HG03064 (cell line): ENCODE results near the gene BEGAIN.

Experiments used
- ATAC-seq: cut with Tn5 transposase; IDR thresholded peaks from one replicate; pipeline ENCODE4 v1.9.1; 2021; ENCODE audit warnings: low read depth; ENCODE audit not compliant: unreplicated experiment

Gene BEGAIN

GRCh38 chr14:100553471-100553870 is 33.7 kb downstream of the BEGAIN start:
- ATAC-seq = no peak

GRCh38 chr14:100552524-100553125 is 34.6 kb downstream of the BEGAIN start:
- ATAC-seq = no peak

GRCh38 chr14:100551056-100551455 is 36.2 kb downstream of the BEGAIN start:
- no peak for ATAC-seq

GRCh38 chr14:100549834-100550625 is 37.2 kb downstream of the BEGAIN start:
- ATAC-seq = no peak

GRCh38 chr14:100548939-100549338 is 38.3 kb downstream of the BEGAIN start:
- no peak for ATAC-seq

GRCh38 chr14:100548295-100548655 is 38.9 kb downstream of the BEGAIN start:
- no peak for ATAC-seq

- ATAC-seq = no peak
Observed at GRCh38 chr14:100547633-100548294, 39.5 kb downstream of the BEGAIN start.

GRCh38 chr14:100546051-100546443 is 41.2 kb downstream of the BEGAIN start:
- ATAC-seq = no peak

- ATAC-seq = no peak
Observed at GRCh38 chr14:100545359-100545758, 41.9 kb downstream of the BEGAIN start.

GRCh38 chr14:100544506-100545141 is 42.6 kb downstream of the BEGAIN start:
- ATAC-seq = no peak

- no peak for ATAC-seq
Observed at GRCh38 chr14:100543471-100544455, 43.5 kb downstream of the BEGAIN start.

GRCh38 chr14:100542619-100543205 is 44.5 kb downstream of the BEGAIN start:
- ATAC-seq = no peak

GRCh38 chr14:100541621-100542560 is 45.3 kb downstream of the BEGAIN start:
- no peak for ATAC-seq

- no peak for ATAC-seq
Observed at GRCh38 chr14:100540926-100541620, 46.1 kb downstream of the BEGAIN start.

- no peak for ATAC-seq
Observed at GRCh38 chr14:100540141-100540925, 46.9 kb downstream of the BEGAIN start.

GRCh38 chr14:100539766-100540140 is 47.5 kb downstream of the BEGAIN start:
- ATAC-seq = no peak

GRCh38 chr14:100539003-100539660 is 48.1 kb downstream of the BEGAIN start:
- no peak for ATAC-seq
